Hepatocyte (in vitro differentiated cells): ENCODE results near the gene SH2D7. TPM values are rescaled to one million over a fixed set of nuclear protein-coding genes. Genes with fewer than 3 reads are reported as not detected.

Experiments used
- DNase-seq: peaks from one replicate; pipeline ENCODE4 v3.0.0-alpha.2; 2016; ENCODE audit warnings: low spot score
- H2AFZ ChIP-seq: fragments of 200-600 bp; sonication (generic); 2 replicates; pipeline ENCODE4 v1.6.0; 2016; ENCODE audit warnings: antibody characterized with exemption, mild to moderate bottlenecking
- H3K27ac ChIP-seq: fragments of 200-600 bp; sonication (generic); 2 replicates; pipeline ENCODE4 v1.5.1; 2016; ENCODE audit warnings: mild to moderate bottlenecking
- H3K27me3 ChIP-seq: fragments of 200-600 bp; sonication (generic); 2 replicates; pipeline ENCODE4 v1.6.1; 2016
- H3K36me3 ChIP-seq: fragments of 200-600 bp; sonication (generic); replicated peaks from 2 replicates; pipeline ENCODE4 v1.5.1; 2016; ENCODE audit warnings: low read depth; ENCODE audit not compliant: insufficient read depth
- H3K4me1 ChIP-seq: fragments of 200-600 bp; sonication (generic); 2 replicates; pipeline ENCODE4 v1.5.1; 2016; ENCODE audit warnings: mild to moderate bottlenecking, moderate library complexity; ENCODE audit not compliant: insufficient read depth
- H3K4me2 ChIP-seq: fragments of 200-600 bp; sonication (generic); 2 replicates; pipeline ENCODE4 v1.6.0; 2016
- H3K4me3 ChIP-seq: fragments of 200-600 bp; sonication (generic); 2 replicates; pipeline ENCODE4 v1.5.1; 2016; ENCODE audit warnings: mild to moderate bottlenecking
- H3K79me2 ChIP-seq: fragments of 200-600 bp; sonication (generic); 2 replicates; pipeline ENCODE4 v1.6.0; 2017; ENCODE audit warnings: mild to moderate bottlenecking
- H3K9me2 ChIP-seq: fragments of 200-600 bp; sonication (generic); replicated peaks from 2 replicates; pipeline ENCODE4 v1.6.0; 2017; ENCODE audit warnings: mild to moderate bottlenecking; ENCODE audit not compliant: insufficient read depth
- H3K9me3 ChIP-seq: fragments of 200-600 bp; sonication (generic); 2 replicates; pipeline ENCODE4 v1.5.1; 2016; ENCODE audit warnings: low read depth, mild to moderate bottlenecking
- H4K20me1 ChIP-seq: fragments of 200-600 bp; sonication (generic); 2 replicates; pipeline ENCODE4 v1.6.0; 2016; ENCODE audit warnings: mild to moderate bottlenecking; ENCODE audit not compliant: insufficient read depth, poor library complexity, severe bottlenecking
- CTCF ChIP-seq: fragments of 200-600 bp; sonication (generic); IDR thresholded peaks from 2 replicates; pipeline ENCODE4 v1.5.1; 2016; ENCODE audit warnings: antibody characterized with exemption, mild to moderate bottlenecking; ENCODE audit not compliant: poor library complexity
- EZH2 ChIP-seq: fragments of 200-600 bp; sonication (generic); IDR thresholded peaks from 2 replicates; pipeline ENCODE4 v1.6.1; 2016; ENCODE audit warnings: antibody characterized with exemption, mild to moderate bottlenecking, borderline replicate concordance
- EZH2phosphoT487 ChIP-seq: fragments of 200-600 bp; sonication (generic); IDR thresholded peaks from one replicate; pipeline ENCODE4 v1.6.1; 2018; ENCODE audit warnings: antibody characterized with exemption, mild to moderate bottlenecking, low read depth, moderate library complexity; ENCODE audit not compliant: unreplicated experiment, severe bottlenecking
- WGBS: methylation state at CpG from one replicate; pipeline ENCODE4 v1.1.6; 2016; ENCODE audit warnings: low lambda C conversion rate; ENCODE audit errors: missing lambda C conversion rate; 5-methylcytosine and 5-hydroxymethylcytosine counted together
- polyA plus RNA-seq: library from polyadenylated mRNA; unstranded; fragments of >200 nt; fragmentation: Nextera tagmentation; extraction: Ambion mirVana; gene quantifications from 2 replicates; pipeline ENCODE4 v1.2.1, GENCODE V29; 2016
- total RNA-seq: library from RNA; depleted of rRNA; stranded (reverse); fragments of >200 nt; gene quantifications from 2 replicates; pipeline ENCODE4 v1.2.3, GENCODE V29; 2014

The SH2D7 gene
- total and polyA plus RNA-seq, 2 experiments from 2014 or later, result 0.22 TPM; not detected in 1

DNA sequence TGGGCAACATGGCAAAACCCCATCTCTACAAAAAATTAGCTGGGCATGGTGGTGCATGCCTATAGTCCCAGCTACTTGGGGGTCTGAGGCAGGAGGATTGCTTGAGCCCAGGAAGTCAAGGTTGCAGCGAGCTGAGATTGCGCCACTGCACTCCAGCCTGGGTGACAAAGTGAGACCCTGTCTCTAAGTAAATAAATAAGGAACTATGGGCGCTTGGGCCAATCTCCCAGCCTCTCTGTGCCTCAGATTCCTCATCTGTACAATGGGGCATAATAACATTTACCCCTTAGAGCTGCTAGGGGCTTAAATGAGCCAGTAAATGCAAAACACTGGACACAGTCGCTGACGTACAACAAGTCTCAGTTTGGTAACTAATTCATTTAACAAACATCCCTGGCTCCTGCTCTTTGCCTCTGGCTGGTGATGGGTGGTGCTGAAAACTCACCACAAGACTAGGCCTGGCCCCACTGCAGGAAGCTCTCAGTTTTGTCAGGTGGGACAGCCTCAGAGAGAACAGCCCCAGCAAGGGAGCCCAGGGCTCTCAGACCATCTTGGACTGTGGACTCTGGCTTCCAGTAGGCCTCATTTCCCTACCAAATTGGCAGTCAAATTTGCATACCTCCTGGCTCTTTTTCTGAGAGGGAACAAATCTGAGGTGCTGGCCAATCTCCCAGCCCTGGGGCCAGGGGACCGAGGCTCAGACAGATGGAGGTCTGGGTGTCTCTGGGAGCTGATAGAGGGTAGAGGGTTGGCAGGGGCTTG lies 8.5 kb upstream of the SH2D7 start:
- 85% methylated on average over 6 of the region's 6 CpGs for WGBS
- no peaks in the 10 kb centered on the region for H3K9me2 ChIP-seq
- H3K36me3 ChIP-seq, result no peaks in the 10 kb centered on the region
- H4K20me1 ChIP-seq, result no peaks in the 10 kb centered on the region
- no peaks in the 10 kb centered on the region for H3K9me3 ChIP-seq
- H3K4me2 ChIP-seq, result no peak overlapping the region
- no peak for DNase-seq
- no peaks in the 10 kb centered on the region for H3K79me2 ChIP-seq
- H3K27ac ChIP-seq, result no peak overlapping the region
- H2AFZ ChIP-seq, result no peak overlapping the region
- no peaks in the 10 kb centered on the region for H3K27me3 ChIP-seq
- no peak overlapping the region for H3K4me3 ChIP-seq
- H3K4me1 ChIP-seq, result peaks cover 27% of the 10 kb centered on the region
- TF ChIP-seq CTCF (no peak), EZH2 (no peak), EZH2phosphoT487 (no peak)

- Histone ChIP-seq H2AFZ (no peak overlapping the region), H3K27ac (no peak overlapping the region)
These were observed 8.0 kb upstream of the SH2D7 start for GRCh38 chr15:78084449-78084750.

GRCh38 chr15:78085928-78086327 lies 6.4 kb upstream of the SH2D7 start:
- no peak for DNase-seq
- no peaks in the 10 kb centered on the region for H3K36me3 ChIP-seq
- WGBS, result 80% methylated on average over 1 of the region's 1 CpG

More at GRCh38 chr15:78084449-78084750, 8.0 kb upstream of the SH2D7 start:
- Histone ChIP-seq H4K20me1 (no peaks in the 10 kb centered on the region), H3K4me3 (no peak overlapping the region), H3K9me3 (no peaks in the 10 kb centered on the region), H3K4me2 (no peak overlapping the region), H3K36me3 (no peaks in the 10 kb centered on the region), H3K4me1 (peaks cover 27% of the 10 kb centered on the region), H3K27me3 (no peaks in the 10 kb centered on the region), H3K9me2 (no peaks in the 10 kb centered on the region), H3K79me2 (no peaks in the 10 kb centered on the region)
- TF ChIP-seq EZH2phosphoT487 (no peak), CTCF (no peak), EZH2 (no peak)
- no peak for DNase-seq
- WGBS, result 89% methylated on average over 5 of the region's 5 CpGs

More at GRCh38 chr15:78085928-78086327, 6.4 kb upstream of the SH2D7 start:
- TF ChIP-seq EZH2 (no peak), EZH2phosphoT487 (no peak), CTCF (no peak)
- Histone ChIP-seq H3K4me2 (no peak overlapping the region), H3K4me3 (no peak overlapping the region), H3K27ac (no peak overlapping the region), H3K27me3 (no peaks in the 10 kb centered on the region), H3K9me3 (no peaks in the 10 kb centered on the region), H3K9me2 (no peaks in the 10 kb centered on the region), H2AFZ (no peak overlapping the region), H3K79me2 (no peaks in the 10 kb centered on the region), H3K4me1 (peaks cover 22% of the 10 kb centered on the region), H4K20me1 (no peaks in the 10 kb centered on the region)
